Measurements from ENCODE around the gene SLC29A2. TPM values are rescaled to one million over a fixed set of nuclear protein-coding genes. Genes with fewer than 3 reads are reported as not detected.
A peak's percentile ranks its signal among the peaks of the same experiment; 100 is the strongest.

Gene SLC29A2
- total and polyA plus RNA-seq, 2 donors (not counting 1 experiment from before 2014, with no cell fraction given): 0.17 to 1.7 TPM

- Histone ChIP-seq H3K27ac (ENCODE audit: insufficient read depth, low read length) (peak overlapping the region; percentile 34), H3K79me2 (ENCODE audit: control insufficient read depth, insufficient read depth, low read length) (peaks cover 18% of the 10 kb centered on the region), H3K4me1 (ENCODE audit: control insufficient read depth, extremely low read depth, insufficient read depth, low read length) (peaks cover 40% of the 10 kb centered on the region), H2AFZ (ENCODE audit: low read length) (no peak overlapping the region), H3K27me3 (ENCODE audit: control insufficient read depth, insufficient read depth, low read length) (no peaks in the 10 kb centered on the region), H3K4me2 (ENCODE audit: extremely low read depth, insufficient read depth, low read length) (no peak overlapping the region), H3K9me3 (ENCODE audit: control insufficient read depth, insufficient read depth, low read depth, low read length) (no peaks in the 10 kb centered on the region), H3K9ac (ENCODE audit: insufficient read depth, low read length) (no peak overlapping the region), H4K20me1 (ENCODE audit: control insufficient read depth, extremely low read depth, insufficient read depth, low read length) (no peaks in the 10 kb centered on the region), H3K4me3 (replicated peaks in 1 of 4; ENCODE audit: control extremely low read depth in 1 of 4, insufficient read depth in 1 of 4, low read depth in 3 of 4, low read length in 4 of 4) (no peak overlapping the region), H3K36me3 (ENCODE audit: control insufficient read depth, insufficient read depth, low read length) (peaks cover 31% of the 10 kb centered on the region)
- TF ChIP-seq, protein P1, sequence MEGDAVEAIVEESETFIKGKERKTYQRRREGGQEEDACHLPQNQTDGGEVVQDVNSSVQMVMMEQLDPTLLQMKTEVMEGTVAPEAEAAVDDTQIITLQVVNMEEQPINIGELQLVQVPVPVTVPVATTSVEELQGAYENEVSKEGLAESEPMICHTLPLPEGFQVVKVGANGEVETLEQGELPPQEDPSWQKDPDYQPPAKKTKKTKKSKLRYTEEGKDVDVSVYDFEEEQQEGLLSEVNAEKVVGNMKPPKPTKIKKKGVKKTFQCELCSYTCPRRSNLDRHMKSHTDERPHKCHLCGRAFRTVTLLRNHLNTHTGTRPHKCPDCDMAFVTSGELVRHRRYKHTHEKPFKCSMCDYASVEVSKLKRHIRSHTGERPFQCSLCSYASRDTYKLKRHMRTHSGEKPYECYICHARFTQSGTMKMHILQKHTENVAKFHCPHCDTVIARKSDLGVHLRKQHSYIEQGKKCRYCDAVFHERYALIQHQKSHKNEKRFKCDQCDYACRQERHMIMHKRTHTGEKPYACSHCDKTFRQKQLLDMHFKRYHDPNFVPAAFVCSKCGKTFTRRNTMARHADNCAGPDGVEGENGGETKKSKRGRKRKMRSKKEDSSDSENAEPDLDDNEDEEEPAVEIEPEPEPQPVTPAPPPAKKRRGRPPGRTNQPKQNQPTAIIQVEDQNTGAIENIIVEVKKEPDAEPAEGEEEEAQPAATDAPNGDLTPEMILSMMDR (conservative IDR thresholded peaks at IDR 0.05 in 1 of 2, IDR thresholded peaks at IDR 0.05 in 1 of 2; ENCODE audit: low read depth in 1 of 2, low read length in 2 of 2): no peak
- TF ChIP-seq EZH2 (IDR thresholded peaks at IDR 0.05; ENCODE audit: low read length, missing control alignments): no peak
- no peak for DNase-seq (ENCODE audit: low read depth in 2 of 2)
These were observed 42.3 kb downstream of the SLC29A2 start for GRCh38 chr11:66329165-66329673.

DNA sequence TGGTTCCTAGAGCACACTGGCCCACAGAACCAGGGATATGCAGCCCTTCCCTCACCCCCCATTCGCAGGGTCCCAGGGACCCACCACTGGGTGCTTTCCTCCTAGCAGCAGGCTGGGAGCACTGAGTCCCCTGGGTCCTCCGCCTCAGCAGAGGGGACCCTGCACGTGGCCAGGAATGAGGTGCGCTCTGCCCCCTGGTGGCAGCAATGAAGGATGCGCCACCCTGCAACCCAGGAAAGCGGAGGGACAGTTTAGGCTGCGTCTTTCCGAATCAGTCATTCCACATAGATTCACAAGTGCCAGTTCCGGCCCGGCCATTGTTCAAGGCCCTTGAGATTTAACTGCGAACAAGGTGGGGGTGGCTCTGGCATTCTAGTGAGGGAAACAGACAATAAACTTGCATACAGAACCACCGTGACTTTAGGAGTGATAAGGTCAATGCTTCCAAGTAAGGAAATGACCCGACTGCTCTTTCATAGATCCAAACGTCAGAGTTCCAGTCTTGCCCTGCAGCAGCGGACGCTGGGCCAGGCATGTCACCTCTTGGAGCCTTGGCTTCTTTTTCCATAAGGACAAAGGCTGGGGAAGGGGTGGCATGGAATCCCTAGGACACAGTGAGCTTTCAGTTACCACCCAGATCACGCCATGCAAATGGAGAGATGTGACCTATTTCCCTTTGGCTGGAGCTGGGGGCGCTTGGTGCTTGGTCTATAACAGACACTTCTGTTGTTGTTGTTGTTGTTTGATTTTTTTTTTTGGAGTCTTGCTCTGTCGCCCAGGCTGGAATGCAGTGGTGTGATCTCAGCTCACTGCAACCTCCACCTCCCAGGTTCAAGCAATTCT lies 43.0 kb downstream of the SLC29A2 start:
- peak overlapping the region; percentile 68 for H3K4me2 ChIP-seq (ENCODE audit: extremely low read depth, insufficient read depth, low read length)
- peak overlapping the region; percentile 7 for H3K9ac ChIP-seq (ENCODE audit: insufficient read depth, low read length)
- H2AFZ ChIP-seq (ENCODE audit: low read length): peak overlapping the region; percentile 30
- peaks cover 11% of the 10 kb centered on the region for H3K79me2 ChIP-seq (ENCODE audit: control insufficient read depth, insufficient read depth, low read length)
- TF ChIP-seq, protein P1 (conservative IDR thresholded peaks at IDR 0.05 in 1 of 2, IDR thresholded peaks at IDR 0.05 in 1 of 2; ENCODE audit: low read depth in 1 of 2, low read length in 2 of 2): peak; percentile 88 to 89
- TF ChIP-seq EZH2 (IDR thresholded peaks at IDR 0.05; ENCODE audit: low read length, missing control alignments): no peak
- DNase-seq (ENCODE audit: low read depth in 2 of 2): peak; percentile 62 to 71
- H3K36me3 ChIP-seq (ENCODE audit: control insufficient read depth, insufficient read depth, low read length): peaks cover 24% of the 10 kb centered on the region
- no peaks in the 10 kb centered on the region for H3K9me3 ChIP-seq (ENCODE audit: control insufficient read depth, insufficient read depth, low read depth, low read length)
- H4K20me1 ChIP-seq (ENCODE audit: control insufficient read depth, extremely low read depth, insufficient read depth, low read length): no peaks in the 10 kb centered on the region
- peaks cover 42% of the 10 kb centered on the region for H3K4me1 ChIP-seq (ENCODE audit: control insufficient read depth, extremely low read depth, insufficient read depth, low read length)
- H3K27me3 ChIP-seq (ENCODE audit: control insufficient read depth, insufficient read depth, low read length): no peaks in the 10 kb centered on the region
- H3K4me3 ChIP-seq (replicated peaks in 1 of 4; ENCODE audit: control extremely low read depth in 1 of 4, insufficient read depth in 1 of 4, low read depth in 3 of 4, low read length in 4 of 4): no peak overlapping the region
- peak overlapping the region; percentile 89 for H3K27ac ChIP-seq (ENCODE audit: insufficient read depth, low read length)

GRCh38 chr11:66328031-66328301 lies 43.6 kb downstream of the SLC29A2 start:
- DNase-seq (ENCODE audit: low read depth in 2 of 2): no peak
- Histone ChIP-seq H3K36me3 (ENCODE audit: control insufficient read depth, insufficient read depth, low read length) (peaks cover 19% of the 10 kb centered on the region), H3K4me3 (replicated peaks in 1 of 4; ENCODE audit: control extremely low read depth in 1 of 4, insufficient read depth in 1 of 4, low read depth in 3 of 4, low read length in 4 of 4) (no peak overlapping the region), H3K4me1 (ENCODE audit: control insufficient read depth, extremely low read depth, insufficient read depth, low read length) (peaks cover 43% of the 10 kb centered on the region), H3K27me3 (ENCODE audit: control insufficient read depth, insufficient read depth, low read length) (no peaks in the 10 kb centered on the region), H3K9ac (ENCODE audit: insufficient read depth, low read length) (no peak overlapping the region), H3K4me2 (ENCODE audit: extremely low read depth, insufficient read depth, low read length) (no peak overlapping the region), H2AFZ (ENCODE audit: low read length) (no peak overlapping the region), H4K20me1 (ENCODE audit: control insufficient read depth, extremely low read depth, insufficient read depth, low read length) (no peaks in the 10 kb centered on the region), H3K27ac (ENCODE audit: insufficient read depth, low read length) (peak overlapping the region; percentile 89), H3K9me3 (ENCODE audit: control insufficient read depth, insufficient read depth, low read depth, low read length) (no peaks in the 10 kb centered on the region), H3K79me2 (ENCODE audit: control insufficient read depth, insufficient read depth, low read length) (peaks cover 5% of the 10 kb centered on the region)
- no peak for TF ChIP-seq EZH2 (IDR thresholded peaks at IDR 0.05; ENCODE audit: low read length, missing control alignments)
- TF ChIP-seq, protein P1 (conservative IDR thresholded peaks at IDR 0.05 in 1 of 2, IDR thresholded peaks at IDR 0.05 in 1 of 2; ENCODE audit: low read depth in 1 of 2, low read length in 2 of 2): no peak

Measured in fibroblast of lung (primary cell).